HEK293T (cell line): ENCODE data around the gene ELF1.
A peak's percentile ranks its signal among the peaks of the same experiment; 100 is the strongest.

Source experiments
- CTCF ChIA-PET: fragments of 350-600 bp; formaldehyde crosslinking; extraction: SDS; loops from one replicate; lab custom pipeline; 2021; ENCODE audit warnings: antibody characterized with exemption, inconsistent platforms; lab: Yijun Ruan, JAX
- POLR2A ChIA-PET: fragments of 350-600 bp; formaldehyde crosslinking; extraction: SDS; loops from one replicate; lab custom pipeline; 2020; ENCODE audit warnings: antibody characterized with exemption, inconsistent platforms; lab: Yijun Ruan, JAX
- DNase-seq: peaks from one replicate; pipeline ENCODE4 v3.0.0; 2012; ENCODE audit warnings: mixed read lengths; ENCODE audit errors: extremely low spot score
- ARNT ChIP-seq: fragments of 450-650 bp; IDR thresholded peaks from 2 replicates; pipeline ENCODE4 v1.6.1; 2017; ENCODE audit warnings: mild to moderate bottlenecking
- BHLHE40 ChIP-seq: fragments of 450-650 bp; IDR thresholded peaks from 2 replicates; pipeline ENCODE4 v1.6.1; 2016; ENCODE audit warnings: mild to moderate bottlenecking, moderate library complexity, borderline replicate concordance
- CTBP1 ChIP-seq: fragments of 450-650 bp; IDR thresholded peaks from 2 replicates; pipeline ENCODE4 v1.6.1; 2016; ENCODE audit warnings: borderline replicate concordance
- ELF4 ChIP-seq: fragments of 450-650 bp; IDR thresholded peaks from 2 replicates; pipeline ENCODE4 v1.6.1; 2017; ENCODE audit warnings: antibody characterized with exemption
- FOXA1 ChIP-seq: fragments of 450-650 bp; IDR thresholded peaks from 2 replicates; pipeline ENCODE4 v1.6.1; 2016; ENCODE audit warnings: mild to moderate bottlenecking
- FOXK2 ChIP-seq: fragments of 450-650 bp; IDR thresholded peaks from 2 replicates; pipeline ENCODE4 v1.6.1; 2016; ENCODE audit warnings: mild to moderate bottlenecking
- FOXM1 ChIP-seq: fragments of 450-650 bp; IDR thresholded peaks from 2 replicates; pipeline ENCODE4 v1.6.1; 2017; ENCODE audit warnings: mild to moderate bottlenecking, borderline replicate concordance
- HDGF ChIP-seq: fragments of 450-650 bp; IDR thresholded peaks from 2 replicates; pipeline ENCODE4 v1.6.1; 2017; ENCODE audit warnings: antibody characterized with exemption, borderline replicate concordance
- L3MBTL2 ChIP-seq: fragments of 450-650 bp; conservative IDR thresholded peaks from 2 replicates; pipeline ENCODE4 v1.6.1; 2016; ENCODE audit warnings: mild to moderate bottlenecking
- LEF1 ChIP-seq: fragments of 450-650 bp; IDR thresholded peaks from 2 replicates; pipeline ENCODE4 v1.6.1; 2017; ENCODE audit warnings: mild to moderate bottlenecking, borderline replicate concordance
- NFRKB ChIP-seq: fragments of 450-650 bp; IDR thresholded peaks from 2 replicates; pipeline ENCODE4 v1.6.1; 2016; ENCODE audit warnings: mild to moderate bottlenecking, moderate library complexity
- SP1 ChIP-seq: fragments of 450-650 bp; IDR thresholded peaks from 2 replicates; pipeline ENCODE4 v1.6.1; 2017
- SUZ12 ChIP-seq: fragments of 450-650 bp; IDR thresholded peaks from 2 replicates; pipeline ENCODE4 v1.6.1; 2016; ENCODE audit warnings: mild to moderate bottlenecking
- TARDBP ChIP-seq: fragments of 450-650 bp; IDR thresholded peaks from 2 replicates; pipeline ENCODE4 v1.6.1; 2016
- ZNF384 ChIP-seq: fragments of 450-650 bp; IDR thresholded peaks from 2 replicates; pipeline ENCODE4 v1.6.1; 2016
- TF ChIP-seq, protein P1 (sequence below): fragments of 450-650 bp; IDR thresholded peaks from 2 replicates; pipeline ENCODE4 v1.6.1; 2016

ELF1 gene

GRCh38 chr13:41056194-41056593 is 37.1 kb upstream of the ELF1 start:
- ChIA-PET CTCF (interaction anchor here (1.9 kb wide), 1 partner anchor 36 kb away, joined by 12 read pairs; no protein-coding TSS in a partner anchor), POLR2A (no interaction called here)
- TF ChIP-seq L3MBTL2 (no peak), ELF4 (no peak)
- no peak for DNase-seq

DNA sequence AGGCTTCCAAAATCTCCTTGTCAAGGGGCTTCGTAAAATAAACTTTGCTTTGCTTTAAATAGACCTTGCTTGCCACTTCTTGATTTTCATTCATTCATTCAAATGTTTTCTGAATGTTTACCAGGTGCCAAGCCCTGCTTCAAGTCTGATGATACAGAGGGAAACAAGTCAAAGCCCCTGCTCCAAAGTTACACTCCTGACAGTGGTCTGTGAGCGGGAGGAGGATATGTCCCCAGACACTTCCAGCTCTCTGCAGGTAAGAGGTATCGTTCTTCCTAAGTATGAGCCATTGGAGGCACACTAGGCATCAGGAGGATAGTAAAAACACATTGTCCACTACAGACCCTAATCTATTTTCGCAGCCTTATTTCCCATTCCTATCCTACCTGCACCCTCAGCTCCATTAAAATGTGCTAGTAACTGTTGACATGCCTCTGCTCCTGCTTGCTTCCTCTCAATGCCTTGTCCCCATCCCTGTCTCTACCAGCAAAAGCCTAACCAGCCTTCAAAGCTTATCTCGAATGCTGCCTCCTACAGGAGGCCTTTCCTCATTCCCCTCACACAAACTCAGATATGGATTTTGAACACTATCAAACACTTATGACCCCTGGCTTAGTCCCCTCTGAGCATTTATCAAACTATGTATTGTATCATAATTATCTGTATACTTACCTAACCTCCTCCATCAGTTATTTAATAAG is 36.0 kb upstream of the ELF1 start:
- TF ChIP-seq SUZ12 (no peak), FOXA1 (no peak), L3MBTL2 (no peak), TARDBP (no peak), BHLHE40 (no peak), ELF4 (no peak), LEF1 (no peak), FOXK2 (no peak)
- TF ChIP-seq, protein P1, sequence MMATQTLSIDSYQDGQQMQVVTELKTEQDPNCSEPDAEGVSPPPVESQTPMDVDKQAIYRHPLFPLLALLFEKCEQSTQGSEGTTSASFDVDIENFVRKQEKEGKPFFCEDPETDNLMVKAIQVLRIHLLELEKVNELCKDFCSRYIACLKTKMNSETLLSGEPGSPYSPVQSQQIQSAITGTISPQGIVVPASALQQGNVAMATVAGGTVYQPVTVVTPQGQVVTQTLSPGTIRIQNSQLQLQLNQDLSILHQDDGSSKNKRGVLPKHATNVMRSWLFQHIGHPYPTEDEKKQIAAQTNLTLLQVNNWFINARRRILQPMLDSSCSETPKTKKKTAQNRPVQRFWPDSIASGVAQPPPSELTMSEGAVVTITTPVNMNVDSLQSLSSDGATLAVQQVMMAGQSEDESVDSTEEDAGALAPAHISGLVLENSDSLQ = no peak
- DNase-seq = peak; percentile 20
- ChIA-PET CTCF (interaction anchor here (0.6 to 1.9 kb wide), 13 partner anchors 9 to 297 kb away, joined by 3 to 12 read pairs (median 3); no protein-coding TSS in a partner anchor), POLR2A (no interaction called here)

DNA sequence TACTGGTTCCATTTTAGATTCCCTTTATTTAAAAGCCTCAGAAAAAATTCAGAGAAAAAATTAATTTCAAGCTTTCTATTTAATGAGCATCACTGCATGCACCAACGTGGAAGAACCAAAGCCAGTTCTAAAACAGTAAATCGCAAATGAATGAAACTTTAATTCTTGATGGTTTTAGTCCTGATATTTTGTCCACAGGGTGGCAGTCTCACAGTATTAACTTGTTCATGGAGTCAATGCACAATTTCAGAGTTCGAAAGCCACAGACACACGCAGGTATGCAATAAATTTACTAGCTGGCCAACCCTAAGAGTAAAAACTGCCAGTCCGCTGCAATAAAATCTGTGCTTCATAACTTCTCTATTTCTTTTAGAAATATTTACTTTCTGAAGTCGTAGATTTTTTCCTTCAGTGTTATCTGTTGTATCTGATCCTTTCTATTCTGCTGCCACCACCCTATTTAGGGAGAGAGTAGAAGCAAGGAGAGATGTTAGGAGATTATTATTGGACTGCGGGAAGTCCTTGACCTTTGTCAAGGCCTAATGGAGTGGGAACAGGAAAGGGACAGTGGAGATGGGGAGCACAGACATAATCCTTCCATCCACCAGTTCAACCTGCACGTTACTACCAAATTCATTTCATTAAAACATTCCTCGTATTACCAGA is 35.2 kb upstream of the ELF1 start:
- TF ChIP-seq ARNT (no peak), FOXK2 (no peak), ELF4 (no peak), BHLHE40 (no peak), NFRKB (no peak), CTBP1 (no peak), FOXA1 (no peak), SUZ12 (no peak), L3MBTL2 (no peak), SP1 (no peak), LEF1 (no peak)
- TF ChIP-seq, protein P1 = no peak
- ChIA-PET CTCF (interaction anchor here (0.6 to 1.9 kb wide), 11 partner anchors 9 to 298 kb away, joined by 3 to 12 read pairs (median 3); no protein-coding TSS in a partner anchor), POLR2A (no interaction called here)
- DNase-seq = peak; percentile 28

DNA sequence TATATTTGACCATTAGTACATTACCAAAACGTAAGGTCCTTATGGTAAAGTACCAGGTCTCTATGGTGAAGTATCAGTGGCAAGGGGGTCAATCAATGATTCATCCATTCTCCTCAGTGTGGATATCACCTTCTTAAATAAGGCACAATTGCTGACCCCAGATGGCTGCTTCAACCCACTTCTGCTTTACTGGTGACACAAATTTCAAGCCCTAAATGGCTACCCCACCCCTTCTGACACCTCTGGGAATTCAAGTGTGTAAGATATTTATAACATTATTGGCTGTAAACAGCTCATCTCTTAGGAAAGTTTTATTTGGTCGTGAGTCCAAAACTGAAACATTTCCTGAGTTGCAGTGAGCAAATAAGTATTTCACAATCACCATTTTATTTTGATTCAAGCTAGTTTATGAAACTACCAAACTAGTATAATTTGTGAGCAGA is 34.3 kb upstream of the ELF1 start:
- ChIA-PET CTCF (interaction anchor here (0.7 to 1.7 kb wide), 2 partner anchors 169 to 266 kb away, joined by 3 to 4 read pairs; no protein-coding TSS in a partner anchor), POLR2A (no interaction called here)
- no peak for TF ChIP-seq L3MBTL2
- no peak for DNase-seq

- ChIA-PET POLR2A (no interaction called here), CTCF (no interaction called here)
- DNase-seq = no peak
- no peak for TF ChIP-seq L3MBTL2
- TF ChIP-seq FOXM1 = no peak
- TF ChIP-seq SP1 = no peak
- TF ChIP-seq HDGF = no peak
- no peak for TF ChIP-seq FOXA1
- no peak for TF ChIP-seq LEF1
- TF ChIP-seq BHLHE40 = no peak
- TF ChIP-seq FOXK2 = no peak
- TF ChIP-seq, protein P1 = no peak
- no peak for TF ChIP-seq NFRKB
- TF ChIP-seq SUZ12 = no peak
- no peak for TF ChIP-seq ARNT
- no peak for TF ChIP-seq CTBP1
- no peak for TF ChIP-seq TARDBP
- TF ChIP-seq ELF4 = no peak
- no peak for TF ChIP-seq ZNF384
Observed at GRCh38 chr13:41052441-41052840, 33.3 kb upstream of the ELF1 start.

- DNase-seq = no peak
- POLR2A ChIA-PET = no interaction called here
- TF ChIP-seq FOXK2 (no peak), SP1 (no peak), ARNT (no peak), TARDBP (no peak), LEF1 (no peak), FOXM1 (no peak), BHLHE40 (no peak), CTBP1 (no peak), NFRKB (no peak), ZNF384 (no peak)
- TF ChIP-seq, protein P1 = no peak
- CTCF ChIA-PET = no interaction called here
Observed at GRCh38 chr13:41049480-41050440, 30.6 kb upstream of the ELF1 start.
